ENCODE data around the gene NFIC.

The NFIC gene

GRCh38 chr19:3381701-3382372, 15.5 kb downstream of the NFIC start:
- DNase-seq = no peak
- Mint-ChIP-seq H3K27ac (no peak overlapping the region), H3K27me3 (ENCODE audit: low read depth, poor library complexity) (peaks cover 5% of the 10 kb centered on the region), H3K4me1 (peaks cover 7% of the 10 kb centered on the region), H3K4me3 (no peak overlapping the region), H3K9me3 (no peaks in the 10 kb centered on the region), H3K36me3 (ENCODE audit: low read depth) (no peaks in the 10 kb centered on the region)
- TF ChIP-seq, protein P1, sequence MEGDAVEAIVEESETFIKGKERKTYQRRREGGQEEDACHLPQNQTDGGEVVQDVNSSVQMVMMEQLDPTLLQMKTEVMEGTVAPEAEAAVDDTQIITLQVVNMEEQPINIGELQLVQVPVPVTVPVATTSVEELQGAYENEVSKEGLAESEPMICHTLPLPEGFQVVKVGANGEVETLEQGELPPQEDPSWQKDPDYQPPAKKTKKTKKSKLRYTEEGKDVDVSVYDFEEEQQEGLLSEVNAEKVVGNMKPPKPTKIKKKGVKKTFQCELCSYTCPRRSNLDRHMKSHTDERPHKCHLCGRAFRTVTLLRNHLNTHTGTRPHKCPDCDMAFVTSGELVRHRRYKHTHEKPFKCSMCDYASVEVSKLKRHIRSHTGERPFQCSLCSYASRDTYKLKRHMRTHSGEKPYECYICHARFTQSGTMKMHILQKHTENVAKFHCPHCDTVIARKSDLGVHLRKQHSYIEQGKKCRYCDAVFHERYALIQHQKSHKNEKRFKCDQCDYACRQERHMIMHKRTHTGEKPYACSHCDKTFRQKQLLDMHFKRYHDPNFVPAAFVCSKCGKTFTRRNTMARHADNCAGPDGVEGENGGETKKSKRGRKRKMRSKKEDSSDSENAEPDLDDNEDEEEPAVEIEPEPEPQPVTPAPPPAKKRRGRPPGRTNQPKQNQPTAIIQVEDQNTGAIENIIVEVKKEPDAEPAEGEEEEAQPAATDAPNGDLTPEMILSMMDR (IDR thresholded peaks at IDR 0.05) = no peak

DNA sequence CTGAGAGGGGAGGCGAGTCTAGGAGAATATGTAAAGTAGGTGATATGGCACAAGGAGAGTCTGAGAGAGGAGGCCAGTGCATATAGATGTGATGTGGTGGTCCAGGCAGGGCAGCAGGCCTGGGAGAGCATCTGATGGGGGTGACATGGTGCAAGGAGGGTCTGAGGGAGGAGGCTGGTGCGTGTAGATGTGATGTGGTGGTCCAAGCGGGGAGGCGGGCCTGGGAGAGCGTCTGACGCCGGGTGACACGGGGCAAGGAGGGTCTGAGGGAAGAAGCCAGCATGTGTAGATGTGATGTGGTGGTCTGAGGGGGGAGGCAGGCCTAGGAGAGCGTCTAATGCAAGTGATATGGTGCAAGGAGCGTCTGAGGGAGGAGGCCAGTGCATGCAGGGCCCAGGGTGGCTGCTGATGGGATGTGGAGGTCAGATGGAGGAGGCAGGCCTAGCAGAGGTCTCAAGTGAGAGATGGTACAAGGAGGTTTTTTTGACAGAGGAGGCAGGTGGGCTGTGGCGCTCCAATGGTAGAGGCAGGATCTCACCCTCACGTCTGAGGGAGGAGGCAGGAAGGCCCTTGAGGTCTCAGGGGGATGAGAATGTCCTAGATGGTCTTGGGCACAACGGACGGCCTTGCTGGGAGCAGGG, 16.2 kb downstream of the NFIC start:
- peaks cover 7% of the 10 kb centered on the region for H3K4me1 Mint-ChIP-seq
- no peak overlapping the region for H3K27ac Mint-ChIP-seq
- no peak for DNase-seq
- peaks cover 5% of the 10 kb centered on the region for H3K27me3 Mint-ChIP-seq (ENCODE audit: low read depth, poor library complexity)
- H3K36me3 Mint-ChIP-seq (ENCODE audit: low read depth) = no peaks in the 10 kb centered on the region
- TF ChIP-seq, protein P1 (IDR thresholded peaks at IDR 0.05) = no peak
- H3K4me3 Mint-ChIP-seq = no peak overlapping the region
- no peaks in the 10 kb centered on the region for H3K9me3 Mint-ChIP-seq

- H3K27me3 Mint-ChIP-seq (ENCODE audit: low read depth, poor library complexity) = peaks cover 5% of the 10 kb centered on the region
Measured at GRCh38 chr19:3383121-3383722, 16.8 kb downstream of the NFIC start.

GRCh38 chr19:3386447-3387234, 20.3 kb downstream of the NFIC start:
- Mint-ChIP-seq H3K4me3 (no peak overlapping the region), H3K36me3 (ENCODE audit: low read depth) (no peaks in the 10 kb centered on the region), H3K9me3 (no peaks in the 10 kb centered on the region), H3K4me1 (peaks cover 20% of the 10 kb centered on the region), H3K27ac (no peak overlapping the region), H3K27me3 (ENCODE audit: low read depth, poor library complexity) (peaks cover 10% of the 10 kb centered on the region)
- TF ChIP-seq, protein P1 (IDR thresholded peaks at IDR 0.05) = no peak
- no peak for DNase-seq

More at GRCh38 chr19:3383121-3383722, 16.8 kb downstream of the NFIC start:
- Mint-ChIP-seq H3K4me3 (no peak overlapping the region), H3K36me3 (ENCODE audit: low read depth) (no peaks in the 10 kb centered on the region), H3K4me1 (peaks cover 7% of the 10 kb centered on the region), H3K9me3 (no peaks in the 10 kb centered on the region), H3K27ac (no peak overlapping the region)
- TF ChIP-seq, protein P1 (IDR thresholded peaks at IDR 0.05) = no peak
- no peak for DNase-seq

DNA sequence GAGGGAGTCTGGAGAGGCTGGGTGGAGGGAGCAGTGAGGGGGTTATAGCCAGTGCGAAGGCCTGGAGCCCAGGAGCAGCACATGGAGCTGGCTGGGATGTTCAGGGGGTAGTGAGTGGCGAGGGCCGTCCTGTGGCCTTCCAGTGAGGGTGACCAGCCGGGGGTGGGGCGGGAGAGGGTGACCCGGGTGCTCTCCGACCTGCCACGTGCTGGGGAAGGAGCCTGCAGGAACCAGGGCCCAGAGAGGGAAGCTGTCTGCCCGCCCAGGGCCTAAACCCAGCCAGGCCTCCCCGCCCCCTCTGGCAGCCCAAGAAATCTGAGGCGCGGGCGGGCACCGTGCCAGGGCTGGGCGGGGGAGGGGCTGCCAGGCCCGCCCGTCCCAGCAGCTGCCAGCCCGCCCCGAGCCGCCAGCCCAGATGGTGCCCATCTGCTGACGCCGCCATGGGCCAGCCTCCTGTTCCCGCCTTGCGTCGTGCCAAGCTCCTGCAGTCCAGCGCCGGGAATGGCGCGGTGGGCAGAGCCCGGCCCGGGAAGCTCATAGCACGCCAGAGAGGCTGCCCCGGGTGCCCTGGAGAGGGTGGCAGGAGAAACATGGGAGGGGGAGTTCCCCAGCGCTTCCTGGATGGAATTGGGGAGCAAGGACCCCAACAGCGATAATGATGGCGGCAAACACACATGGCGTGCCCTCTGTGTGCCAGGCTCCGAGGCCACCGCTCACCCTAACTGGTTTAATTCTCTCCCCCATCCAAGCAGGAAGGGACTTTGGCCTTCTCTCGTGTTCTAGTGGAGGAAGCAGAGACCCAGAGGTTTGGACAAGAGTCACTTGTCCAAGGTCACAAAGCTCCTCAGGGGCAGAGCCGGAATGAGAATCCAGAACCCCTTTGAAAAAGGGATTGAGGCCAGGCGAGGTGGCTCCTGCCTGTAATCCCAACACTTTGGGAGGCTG, 21.5 kb downstream of the NFIC start:
- no peaks in the 10 kb centered on the region for H3K9me3 Mint-ChIP-seq
- H3K27me3 Mint-ChIP-seq (ENCODE audit: low read depth, poor library complexity) = peaks cover 11% of the 10 kb centered on the region
- no peak for DNase-seq
- H3K27ac Mint-ChIP-seq = no peak overlapping the region
- peaks cover 20% of the 10 kb centered on the region for H3K4me1 Mint-ChIP-seq
- no peaks in the 10 kb centered on the region for H3K36me3 Mint-ChIP-seq (ENCODE audit: low read depth)
- no peak overlapping the region for H3K4me3 Mint-ChIP-seq
- TF ChIP-seq, protein P1 (IDR thresholded peaks at IDR 0.05) = no peak
